Right lobe of liver (tissue), 6 donors: Measurements from ENCODE around the gene WSB2. TPM values are rescaled to one million over a fixed set of nuclear protein-coding genes. Genes with fewer than 3 reads are reported as not detected.
"Not testable (repeated sequence)": the region's sequence is repeated elsewhere in the genome, so short reads cannot be mapped to it uniquely, and the experiment has no call there.

Experiments used
- ATAC-seq, 4 donors: fragments of 200-7000 bp; cut with Tn5 transposase; one replicate each; pipeline ENCODE4 v1.9.1; 2020; ENCODE audit warnings: mild to moderate bottlenecking in 4 of 4, moderate library complexity in 4 of 4
- DNase-seq, 3 donors: peaks; one replicate each; pipeline ENCODE4 v3.0.0-alpha.2; 2020
- H3K27ac ChIP-seq, 3 donors: fragments of 200-600 bp; one replicate each; pipeline ENCODE4 v1.8.0; 2022
- H3K27me3 ChIP-seq, 2 donors: fragments of 200-600 bp; one replicate each; pipeline ENCODE4 v1.8.0; 2022
- H3K36me3 ChIP-seq, 4 donors: fragments of 200-600 bp; sonication (generic) in 1 of 4; one replicate each; pipeline versions ENCODE4 v1.5.1 to v1.8.0; 2017 to 2022; ENCODE audit warnings: control low read depth in 1 of 4
- H3K4me1 ChIP-seq, 4 donors: fragments of 200-600 bp; sonication (generic) in 1 of 4; one replicate each; pipeline versions ENCODE4 v1.5.1 to v1.8.0; 2017 to 2022; ENCODE audit warnings: control low read depth in 1 of 4
- H3K4me3 ChIP-seq, 3 donors: fragments of 200-600 bp; one replicate each; pipeline ENCODE4 v1.8.0; 2022
- H3K9me3 ChIP-seq, 4 donors: fragments of 200-600 bp; sonication (generic) in 1 of 4; one replicate each; pipeline versions ENCODE4 v1.5.1 to v1.8.0; 2017 to 2022; ENCODE audit warnings: control low read depth in 1 of 4
- POLR2A ChIP-seq: fragments of 450-650 bp; IDR thresholded peaks from one replicate; pipeline ENCODE4 v1.6.1; 2017; ENCODE audit warnings: antibody characterized with exemption, mild to moderate bottlenecking
- WGBS: methylation state at CpG from one replicate; pipeline ENCODE4 v1.1.6; 2018; ENCODE audit warnings: low coverage, low lambda C conversion rate; ENCODE audit not compliant: insufficient coverage; ENCODE audit errors: missing lambda C conversion rate; 5-methylcytosine and 5-hydroxymethylcytosine counted together
- intact Hi-C, 2 donors: fragments of 100-400 bp; cut with DNase I; formaldehyde crosslinking; loops; one replicate each; pipeline versions ENCODE4 v1.11.2 to v1.14.1; 2022
- total RNA-seq, 6 experiments: library from RNA; depleted of rRNA in 2 of 6; stranded (reverse); fragments of >200 nt in 2 of 6; fragmentation: NEBNext Ultra II Directional in 3 of 6; extraction: Animal tissue kit (Norgen Biotek cat#: 25700) in 3 of 6; gene quantifications; one replicate each; pipeline versions ENCODE4 v1.1.0 to v1.2.4, GENCODE V29; 2016 to 2023
- TF ChIP-seq, protein P1 (sequence below), 4 donors: fragments of 200-600 bp in 3 of 4; fragments of 450-650 bp in 1 of 4; IDR thresholded peaks; one replicate each; pipeline versions ENCODE4 v1.5.1 to v1.8.0; 2016 to 2022; ENCODE audit warnings: antibody characterized with exemption in 4 of 4, mild to moderate bottlenecking in 2 of 4
- donor health status: DM: no; HTN: yes; CAD: no.
- donor health status: DM: no; HTN: no; CAD: no.
- donor health status: DM: no; HTN: no; CAD: no.
- donor health status: DM: no; HTN: yes; CAD: no.
- donor health status: DM: no; HTN: yes; CAD: no.

The WSB2 gene
- total RNA-seq, 6 experiments from 2014 or later: 27.5 to 73.9 (median 49.0) TPM

- H3K36me3 ChIP-seq: peaks cover 0 to 56% (median 20%) of the 10 kb centered on the region in 4 donors
- 92% methylated on average over 6 of the region's 9 CpGs for WGBS
- intact Hi-C loops: loop anchor here in 1 of 2 donors (10.0 kb wide), 1 partner anchor 159 kb away; no protein-coding TSS in a partner anchor
Observed at GRCh38 chr12:118023301-118023860, 37.6 kb downstream of the WSB2 start.

GRCh38 chr12:118022728-118023109, 38.3 kb downstream of the WSB2 start:
- Histone ChIP-seq H3K36me3 (peaks cover 0 to 53% (median 20%) of the 10 kb centered on the region in 4 donors), H3K4me1 (no peaks in the 10 kb centered on the region), H3K27ac (no peak overlapping the region), H3K9me3 (no peaks in the 10 kb centered on the region), H3K4me3 (no peak overlapping the region), H3K27me3 (no peaks in the 10 kb centered on the region)
- no peak for ATAC-seq
- WGBS: 100% methylated on average over 1 of the region's 3 CpGs
- intact Hi-C loops: loop anchor here in 1 of 2 donors (10.0 kb wide), 1 partner anchor 158 kb away; no protein-coding TSS in a partner anchor
- DNase-seq: no peak
- TF ChIP-seq, protein P1, sequence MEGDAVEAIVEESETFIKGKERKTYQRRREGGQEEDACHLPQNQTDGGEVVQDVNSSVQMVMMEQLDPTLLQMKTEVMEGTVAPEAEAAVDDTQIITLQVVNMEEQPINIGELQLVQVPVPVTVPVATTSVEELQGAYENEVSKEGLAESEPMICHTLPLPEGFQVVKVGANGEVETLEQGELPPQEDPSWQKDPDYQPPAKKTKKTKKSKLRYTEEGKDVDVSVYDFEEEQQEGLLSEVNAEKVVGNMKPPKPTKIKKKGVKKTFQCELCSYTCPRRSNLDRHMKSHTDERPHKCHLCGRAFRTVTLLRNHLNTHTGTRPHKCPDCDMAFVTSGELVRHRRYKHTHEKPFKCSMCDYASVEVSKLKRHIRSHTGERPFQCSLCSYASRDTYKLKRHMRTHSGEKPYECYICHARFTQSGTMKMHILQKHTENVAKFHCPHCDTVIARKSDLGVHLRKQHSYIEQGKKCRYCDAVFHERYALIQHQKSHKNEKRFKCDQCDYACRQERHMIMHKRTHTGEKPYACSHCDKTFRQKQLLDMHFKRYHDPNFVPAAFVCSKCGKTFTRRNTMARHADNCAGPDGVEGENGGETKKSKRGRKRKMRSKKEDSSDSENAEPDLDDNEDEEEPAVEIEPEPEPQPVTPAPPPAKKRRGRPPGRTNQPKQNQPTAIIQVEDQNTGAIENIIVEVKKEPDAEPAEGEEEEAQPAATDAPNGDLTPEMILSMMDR (IDR thresholded peaks at IDR 0.05): no peak
- TF ChIP-seq POLR2A: no peak

More at GRCh38 chr12:118023301-118023860, 37.6 kb downstream of the WSB2 start:
- Histone ChIP-seq H3K4me1 (no peaks in the 10 kb centered on the region), H3K4me3 (no peak overlapping the region), H3K27ac (no peak overlapping the region), H3K27me3 (no peaks in the 10 kb centered on the region), H3K9me3 (no peaks in the 10 kb centered on the region)
- ATAC-seq (no peak), DNase-seq (no peak)
- TF ChIP-seq, protein P1 (IDR thresholded peaks at IDR 0.05): no peak
- no peak for TF ChIP-seq POLR2A

GRCh38 chr12:118022097-118022727, 38.8 kb downstream of the WSB2 start:
- DNase-seq, H3K27ac ChIP-seq, H3K4me1 ChIP-seq, H3K4me3 ChIP-seq, H3K9me3 ChIP-seq, ATAC-seq, H3K27me3 ChIP-seq: not testable (repeated sequence)
- 90% methylated on average over 6 of the region's 13 CpGs for WGBS
- intact Hi-C loops: loop anchor here in 1 of 2 donors (10.0 kb wide), 1 partner anchor 157 kb away; no protein-coding TSS in a partner anchor
- peaks cover 0 to 51% (median 20%) of the 10 kb centered on the region in 4 donors for H3K36me3 ChIP-seq

GRCh38 chr12:118020036-118020435, 40.9 kb downstream of the WSB2 start:
- DNase-seq (no peak), ATAC-seq (no peak)
- Histone ChIP-seq H3K9me3 (no peaks in the 10 kb centered on the region), H3K4me1 (peaks cover 0 to 13% (median 4%) of the 10 kb centered on the region in 4 donors), H3K4me3 (no peak overlapping the region), H3K36me3 (peaks cover 0 to 38% (median 9%) of the 10 kb centered on the region in 4 donors), H3K27ac (no peak overlapping the region), H3K27me3 (no peaks in the 10 kb centered on the region)
- TF ChIP-seq POLR2A: no peak
- TF ChIP-seq, protein P1 (IDR thresholded peaks at IDR 0.05): no peak
- WGBS: 100% methylated on average over 1 of the region's 1 CpG
- intact Hi-C loops: loop anchor here in 1 of 2 donors (10.0 kb wide), 1 partner anchor 155 kb away; no protein-coding TSS in a partner anchor

DNA sequence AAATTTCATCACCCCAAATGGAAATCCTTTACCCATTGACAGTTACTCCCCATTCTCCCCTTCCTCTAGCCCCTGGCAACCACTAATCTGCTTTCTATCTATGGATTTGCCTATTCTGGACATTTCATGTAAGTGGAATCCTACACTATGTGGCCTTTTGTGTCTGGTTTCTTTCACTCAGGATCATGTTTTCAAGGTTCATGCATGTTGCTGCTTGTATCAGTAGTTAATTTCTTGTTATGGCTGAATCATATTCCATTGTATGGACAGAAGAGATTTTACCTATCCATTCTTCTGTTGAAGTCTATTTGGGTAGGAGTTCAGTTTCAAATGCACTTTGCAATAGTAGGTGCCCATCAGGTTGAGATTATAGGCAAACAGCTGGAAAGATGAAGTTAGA, 43.1 kb downstream of the WSB2 start:
- intact Hi-C loops: no loop called here
- no peak for DNase-seq
- TF ChIP-seq, protein P1 (IDR thresholded peaks at IDR 0.05): no peak
- TF ChIP-seq POLR2A: no peak
- H3K4me1 ChIP-seq: peaks cover 0 to 16% (median 4%) of the 10 kb centered on the region in 4 donors
- no peak overlapping the region for H3K4me3 ChIP-seq
- H3K27me3 ChIP-seq: no peaks in the 10 kb centered on the region
- no peak overlapping the region for H3K27ac ChIP-seq
- peaks cover 0 to 33% (median 9%) of the 10 kb centered on the region in 4 donors for H3K36me3 ChIP-seq
- no peak for ATAC-seq
- H3K9me3 ChIP-seq: no peaks in the 10 kb centered on the region
